ENCODE data around the gene MYORG. TPM values are rescaled to one million over a fixed set of nuclear protein-coding genes. Genes with fewer than 3 reads are reported as not detected.

The MYORG gene
- total RNA-seq, 1 experiment from 2014 or later, result 3.0 TPM

GRCh38 chr9:34318163-34318790, 58.4 kb downstream of the MYORG start:
- peaks cover 8% of the 10 kb centered on the region for H3K79me2 ChIP-seq (ENCODE audit: low read depth)
- H3K4me1 ChIP-seq (replicated peaks; ENCODE audit: insufficient read depth), result no peaks in the 10 kb centered on the region
- no peak overlapping the region for H3K4me2 ChIP-seq
- TF ChIP-seq EZH2 (IDR thresholded peaks at IDR 0.05; ENCODE audit: low read depth) (no peak), CTCF (conservative IDR thresholded peaks at IDR 0.05) (no peak)
- POLR2A ChIA-PET (ENCODE audit: unreplicated experiment), result no interaction called here
- intact Hi-C loops (cut with micrococcal nuclease; ENCODE audit: unreplicated experiment), result no loop called here
- no peak overlapping the region for H3K27ac ChIP-seq
- no peak for DNase-seq
- H3K36me3 ChIP-seq (ENCODE audit: low read depth), result no peaks in the 10 kb centered on the region
- H3F3A ChIP-seq (ENCODE audit: insufficient read depth, low read depth), result no peaks in the 10 kb centered on the region
- no peaks in the 10 kb centered on the region for H3K9me2 ChIP-seq (ENCODE audit: insufficient read depth)
- no peak overlapping the region for H3K4me3 ChIP-seq
- BruUV-seq (replicated peaks), result no TSS peak
- no peaks in the 10 kb centered on the region for H3K9me3 ChIP-seq (ENCODE audit: insufficient read depth, low read depth)
- H4K20me1 ChIP-seq (ENCODE audit: insufficient read depth), result no peaks in the 10 kb centered on the region
- H2AFZ ChIP-seq, result no peak overlapping the region
- CTCF ChIA-PET, result no interaction called here
- H3K27me3 ChIP-seq (ENCODE audit: insufficient read depth, low read depth), result no peaks in the 10 kb centered on the region

DNA sequence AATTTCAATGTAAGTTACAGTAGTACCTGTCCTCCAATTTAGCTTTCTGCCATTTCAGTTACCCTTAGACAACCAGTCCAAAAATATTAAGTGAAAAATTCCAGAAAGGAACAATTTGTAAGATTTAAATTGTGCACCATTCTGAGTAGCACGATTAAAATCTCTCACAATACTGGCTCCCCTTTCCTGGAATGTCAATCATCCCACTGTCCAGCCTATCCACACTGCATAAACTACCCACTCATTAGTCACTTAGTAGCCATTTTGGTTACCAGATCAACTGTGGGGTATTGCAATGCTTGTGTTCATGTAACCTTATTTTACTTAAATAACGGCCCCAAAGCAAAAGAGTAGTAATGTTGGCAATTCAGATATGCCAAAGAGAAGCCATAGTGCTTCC, 59.3 kb downstream of the MYORG start:
- no peak overlapping the region for H3K4me2 ChIP-seq
- H3K36me3 ChIP-seq (ENCODE audit: low read depth), result no peaks in the 10 kb centered on the region
- no peak overlapping the region for H2AFZ ChIP-seq
- no peaks in the 10 kb centered on the region for H3F3A ChIP-seq (ENCODE audit: insufficient read depth, low read depth)
- ChIA-PET POLR2A (ENCODE audit: unreplicated experiment) (no interaction called here), CTCF (no interaction called here)
- BruUV-seq (replicated peaks), result no TSS peak
- no peak for DNase-seq
- H3K27ac ChIP-seq, result no peak overlapping the region
- H4K20me1 ChIP-seq (ENCODE audit: insufficient read depth), result no peaks in the 10 kb centered on the region
- intact Hi-C loops (cut with micrococcal nuclease; ENCODE audit: unreplicated experiment), result no loop called here
- H3K4me1 ChIP-seq (replicated peaks; ENCODE audit: insufficient read depth), result no peaks in the 10 kb centered on the region
- H3K9me3 ChIP-seq (ENCODE audit: insufficient read depth, low read depth), result no peaks in the 10 kb centered on the region
- H3K4me3 ChIP-seq, result no peak overlapping the region
- no peaks in the 10 kb centered on the region for H3K9me2 ChIP-seq (ENCODE audit: insufficient read depth)
- no peaks in the 10 kb centered on the region for H3K27me3 ChIP-seq (ENCODE audit: insufficient read depth, low read depth)
- no peaks in the 10 kb centered on the region for H3K79me2 ChIP-seq (ENCODE audit: low read depth)
- TF ChIP-seq CTCF (conservative IDR thresholded peaks at IDR 0.05) (no peak), EZH2 (IDR thresholded peaks at IDR 0.05; ENCODE audit: low read depth) (no peak)

Other genes with a start within 250 kb of the MYORG start
- gene UBAP1, start 197.9 kb downstream of the MYORG start, total RNA-seq (2021), result 23.7 and 33.8 TPM in 2 replicates
- 4.5 and 6.9 TPM in 2 replicates for gene KIF24, start 47.6 kb downstream of the MYORG start, total RNA-seq (2021)
- gene NUDT2, start 47.3 kb downstream of the MYORG start, total RNA-seq (2021), result 31.3 and 33.8 TPM in 2 replicates
- 12.7 and 15.6 TPM in 2 replicates for gene FAM219A, start 81.7 kb upstream of the MYORG start, total RNA-seq (2021)
- 1.5 and 1.6 TPM in 2 replicates for gene DNAI1, start 81.9 kb upstream of the MYORG start, total RNA-seq (2021)
- not detected in 2 replicates for gene ENHO, start 146.1 kb upstream of the MYORG start, total RNA-seq (2021)
- gene CNTFR, start 212.8 kb upstream of the MYORG start, total RNA-seq (2021), result not detected in 2 replicates
- gene RPP25L, start 235.2 kb upstream of the MYORG start, total RNA-seq (2021), result 15.6 and 19.4 TPM in 2 replicates
- gene DCTN3, start 243.6 kb upstream of the MYORG start, total RNA-seq (2021), result 47.5 and 57.5 TPM in 2 replicates

Data from PC-9 (cell line).